22Rv1 (cell line): ENCODE data around the gene DAG1.

Experiments used
- H3K27ac ChIP-seq: fragments of 450-650 bp; 2 replicates; pipeline ENCODE4 v1.5.1; 2017
- CTCF ChIP-seq: fragments of 450-650 bp; IDR thresholded peaks from 2 replicates; pipeline ENCODE4 v1.5.1; 2017; ENCODE audit warnings: mild to moderate bottlenecking
- ZFX ChIP-seq: fragments of 450-650 bp; IDR thresholded peaks from 2 replicates; pipeline ENCODE4 v1.6.1; 2017; ENCODE audit warnings: antibody characterized with exemption, borderline replicate concordance

Gene DAG1

GRCh38 chr3:49470714-49471420, 800 bp downstream of the DAG1 start:
- peak overlapping the region; percentile 98 for H3K27ac ChIP-seq
- TF ChIP-seq ZFX (no peak), CTCF (0 out of 2 replicates have a peak, but pooled peaks have one; percentile 2)

GRCh38 chr3:49471856-49472495, 1.9 kb downstream of the DAG1 start:
- peak overlapping the region; percentile 98; the same call in 1 of the 2 replicates for H3K27ac ChIP-seq
- TF ChIP-seq CTCF: no peak
- no peak for TF ChIP-seq ZFX

GRCh38 chr3:49476563-49476962, 6.5 kb downstream of the DAG1 start:
- no peak for TF ChIP-seq ZFX
- no peak for TF ChIP-seq CTCF
- H3K27ac ChIP-seq: no peak overlapping the region

GRCh38 chr3:49482766-49483165, 12.7 kb downstream of the DAG1 start:
- no peak for TF ChIP-seq ZFX
- no peak for TF ChIP-seq CTCF
- H3K27ac ChIP-seq: peak overlapping the region; percentile 39; the same call in 1 of the 2 replicates

- H3K27ac ChIP-seq: no peak overlapping the region; the same call in 1 of the 2 replicates
- no peak for TF ChIP-seq ZFX
- TF ChIP-seq CTCF: no peak
Measured at GRCh38 chr3:49484471-49484870, 14.4 kb downstream of the DAG1 start.

- no peak overlapping the region for H3K27ac ChIP-seq
- TF ChIP-seq CTCF: no peak
- TF ChIP-seq ZFX: no peak
Measured at GRCh38 chr3:49489247-49489646, 19.2 kb downstream of the DAG1 start.

GRCh38 chr3:49492969-49493368, 22.9 kb downstream of the DAG1 start:
- H3K27ac ChIP-seq: no peak overlapping the region
- TF ChIP-seq CTCF (no peak), ZFX (no peak)
